GM10266 (cell line): ENCODE measurements around the gene RRAGC.

Experiments used
- DNase-seq: peaks from one replicate; pipeline ENCODE4 v3.0.0; 2012; ENCODE audit errors: extremely low spot score
- CTCF ChIP-seq: IDR thresholded peaks from 2 replicates; pipeline ENCODE4 v1.5.1; 2012; ENCODE audit warnings: mild to moderate bottlenecking, low read depth; ENCODE audit not compliant: control insufficient read depth, insufficient read depth; ENCODE audit errors: missing control alignments

The RRAGC gene

GRCh38 chr1:38805036-38805435 lies 54.5 kb downstream of the RRAGC start:
- no peak for TF ChIP-seq CTCF

DNA sequence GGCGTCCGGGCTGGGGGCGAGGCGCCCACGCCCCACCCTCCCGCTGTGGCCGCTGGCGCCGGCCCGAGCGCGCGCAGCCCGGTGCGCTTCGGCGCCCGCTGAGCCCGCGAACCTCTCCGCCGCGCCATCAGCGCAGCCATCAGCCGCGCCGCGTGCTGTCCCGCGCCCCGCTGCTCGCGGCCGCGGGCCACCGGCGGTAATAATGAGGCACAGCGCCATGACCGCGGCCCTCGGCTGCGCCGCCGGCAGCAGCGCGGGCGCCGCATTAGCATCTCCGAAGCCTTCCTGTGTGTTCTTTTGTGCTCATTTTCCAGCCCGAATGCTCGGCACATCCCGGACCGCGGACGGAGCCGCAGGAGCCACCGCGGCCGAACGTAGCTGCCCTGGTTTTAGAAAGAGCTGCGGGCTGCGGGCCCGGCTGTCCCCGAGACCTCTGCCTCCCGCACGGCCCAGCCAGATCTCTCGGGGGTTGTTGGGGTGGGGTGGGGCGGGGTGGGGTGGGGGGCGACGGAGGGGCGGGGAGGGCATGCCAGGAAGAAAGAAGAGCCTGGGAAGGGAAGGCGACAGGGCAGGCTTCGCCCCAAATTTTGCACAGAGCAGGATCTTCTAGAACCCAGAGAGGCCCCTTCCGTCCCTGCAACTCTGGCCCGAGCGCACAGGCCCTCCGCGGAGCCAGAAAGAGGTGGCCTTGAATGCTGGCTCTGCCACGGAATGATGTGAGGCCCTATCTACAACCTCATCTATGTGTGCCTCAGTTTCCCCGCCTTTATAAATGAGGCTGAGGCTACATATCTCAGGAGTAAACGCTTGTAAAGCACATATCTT lies 55.3 kb downstream of the RRAGC start:
- no peak for TF ChIP-seq CTCF
- DNase-seq: peak; percentile 38

More at GRCh38 chr1:38805036-38805435, 54.5 kb downstream of the RRAGC start:
- no peak for DNase-seq

DNA sequence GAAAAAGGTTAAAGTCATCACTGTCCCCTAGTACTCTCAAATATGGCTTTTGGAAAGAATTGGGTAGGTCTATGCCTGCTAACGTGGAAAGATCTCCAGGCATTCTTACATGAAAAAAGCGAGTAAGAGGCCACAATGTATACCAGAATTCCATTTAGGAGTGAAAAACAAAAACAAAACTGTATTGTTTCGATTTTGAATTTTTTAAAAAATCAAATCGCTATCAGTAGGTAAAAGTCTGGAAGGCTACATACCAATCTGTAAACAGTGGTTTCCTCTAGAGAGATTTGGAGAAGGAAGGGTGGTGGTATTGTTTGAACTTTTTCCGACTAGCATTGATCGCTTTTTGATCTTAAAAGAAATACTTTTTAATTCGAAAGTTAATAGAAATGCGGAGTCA lies 55.9 kb downstream of the RRAGC start:
- TF ChIP-seq CTCF: no peak
- no peak for DNase-seq

- TF ChIP-seq CTCF: no peak
- no peak for DNase-seq
Measured at GRCh38 chr1:38800720-38801671, 58.6 kb downstream of the RRAGC start.

- no peak for TF ChIP-seq CTCF
- DNase-seq: no peak
Measured at GRCh38 chr1:38793299-38793698, 66.3 kb downstream of the RRAGC start.

- TF ChIP-seq CTCF: no peak
- DNase-seq: no peak
Measured at GRCh38 chr1:38791892-38792291, 67.7 kb downstream of the RRAGC start.
